GM12878 (cell line): ENCODE results near the gene BMP7. TPM values are rescaled to one million over a fixed set of nuclear protein-coding genes. Genes with fewer than 3 reads are reported as not detected.
A peak's percentile ranks its signal among the peaks of the same experiment; 100 is the strongest.

Experiments
- ATAC-seq: fragments of 200-7000 bp; cut with Tn5 transposase; 3 replicates; pipeline ENCODE4 v1.9.1; 2020; ENCODE audit warnings: mild to moderate bottlenecking, moderate library complexity
- BruUV-seq: library from RNA; stranded (reverse); fragments of 400-500 nt; replicated peaks from 2 replicates; lab custom pipeline; 2021; lab: Mats Ljungman, UMichigan
- CTCF ChIA-PET: fragments of 300-600 bp; sonication (Branson Sonifier 250); formaldehyde crosslinking; extraction: SDS; loops from one replicate; lab custom pipeline; 2021; ENCODE audit warnings: inconsistent platforms; lab: Yijun Ruan, JAX
- POLR2A ChIA-PET: fragments of 350-600 bp; formaldehyde crosslinking; extraction: SDS; loops from one replicate; lab custom pipeline; 2021; ENCODE audit warnings: inconsistent platforms; lab: Charles Lee
- RAD21 ChIA-PET: fragments of 300-600 bp; sonication (Branson Sonifier 250); formaldehyde crosslinking; loops from one replicate; lab custom pipeline; 2023; ENCODE audit warnings: antibody characterized with exemption; ENCODE audit not compliant: unreplicated experiment; lab: Charles Lee
- SMC1A ChIA-PET: fragments of 300-600 bp; sonication (Branson Sonifier 250); formaldehyde crosslinking; loops from one replicate; lab custom pipeline; 2023; ENCODE audit not compliant: unreplicated experiment, uncharacterized antibody; lab: Charles Lee
- DNase-seq: peaks from one replicate; pipeline ENCODE4 v3.0.0-alpha.2; 2011; ENCODE audit warnings: low read depth, low spot score
- FAIRE-seq: peaks from 3 replicates; lab custom pipeline; 2011; peaks lifted over from hg19 to GRCh38; lab: Jason Lieb, UNC
- H2AFZ ChIP-seq: 2 replicates; pipeline ENCODE4 v1.6.0; 2011; ENCODE audit warnings: low read depth, low read length, control low read depth; ENCODE audit not compliant: control insufficient read depth
- H3K27ac ChIP-seq: 2 replicates; pipeline ENCODE4 v1.5.1; 2011; ENCODE audit warnings: control low read depth; ENCODE audit not compliant: control insufficient read depth, insufficient read depth
- H3K27me3 ChIP-seq, 2 experiments: replicated peaks in 1 of 2; 2 replicates each; pipeline versions ENCODE4 v1.6.0 to v1.6.1; 2011; ENCODE audit warnings: low read length in 1 of 2; ENCODE audit not compliant: control insufficient read depth in 2 of 2, insufficient read depth in 2 of 2
- H3K36me3 ChIP-seq, 2 experiments: 2 replicates each; pipeline ENCODE4 v1.5.1; 2011; ENCODE audit warnings: low read length in 1 of 2; ENCODE audit not compliant: control insufficient read depth in 2 of 2, insufficient read depth in 2 of 2
- H3K4me1 ChIP-seq: 2 replicates; pipeline ENCODE4 v1.6.1; 2011; ENCODE audit warnings: mild to moderate bottlenecking, low read length, moderate library complexity, mixed read lengths; ENCODE audit not compliant: control insufficient read depth, insufficient read depth
- H3K4me2 ChIP-seq: 2 replicates; pipeline ENCODE4 v1.6.0; 2011; ENCODE audit warnings: control low read depth; ENCODE audit not compliant: control insufficient read depth, insufficient read depth
- H3K4me3 ChIP-seq: fragments of 200-600 bp; sonication (generic); 2 replicates; pipeline ENCODE4 v1.5.1; 2016
- H3K79me2 ChIP-seq: 2 replicates; pipeline ENCODE4 v1.6.0; 2011; ENCODE audit warnings: low read length; ENCODE audit not compliant: control insufficient read depth, insufficient read depth
- H3K9ac ChIP-seq: 2 replicates; pipeline ENCODE4 v1.8.0; 2011; ENCODE audit warnings: low read length, control low read depth, mixed read lengths; ENCODE audit not compliant: control insufficient read depth, insufficient read depth
- H3K9me3 ChIP-seq: replicated peaks from 3 replicates; pipeline ENCODE4 v1.5.1; 2011; ENCODE audit warnings: mild to moderate bottlenecking, low read length; ENCODE audit not compliant: control insufficient read depth, insufficient read depth
- H4K20me1 ChIP-seq: 2 replicates; pipeline ENCODE4 v1.6.0; 2011; ENCODE audit not compliant: control insufficient read depth, insufficient read depth
- BACH1 ChIP-seq: fragments of 450-650 bp; IDR thresholded peaks from 2 replicates; pipeline ENCODE4 v1.6.1; 2017; ENCODE audit warnings: mild to moderate bottlenecking, borderline replicate concordance
- ETV6 ChIP-seq, 2 experiments: fragments of 450-650 bp in 1 of 2; IDR thresholded peaks in 1 of 2; conservative IDR thresholded peaks in 1 of 2; 2 replicates each; pipeline ENCODE4 v1.6.1; 2014; ENCODE audit warnings: antibody characterized with exemption in 1 of 2, borderline replicate concordance in 1 of 2, low read depth in 1 of 2, mild to moderate bottlenecking in 1 of 2, moderate library complexity in 1 of 2
- FOXM1 ChIP-seq: IDR thresholded peaks from 2 replicates; pipeline ENCODE4 v1.6.1; 2012; ENCODE audit warnings: low read depth, mild to moderate bottlenecking, inconsistent platforms, low read length, moderate library complexity
- HDAC2 ChIP-seq: fragments of 200-600 bp; sonication (generic); IDR thresholded peaks from 2 replicates; pipeline ENCODE4 v1.6.1; 2017
- JUNB ChIP-seq: IDR thresholded peaks from 2 replicates; pipeline ENCODE4 v1.6.1; 2016; ENCODE audit warnings: antibody characterized with exemption, mild to moderate bottlenecking
- MXI1 ChIP-seq: fragments of 150-350 bp; IDR thresholded peaks from 2 replicates; pipeline ENCODE4 v1.6.1; 2011; ENCODE audit warnings: low read depth, mild to moderate bottlenecking, inconsistent platforms, low read length, improper control_type of control experiment
- NFIC ChIP-seq: IDR thresholded peaks from 2 replicates; pipeline ENCODE4 v1.6.1; 2012; ENCODE audit warnings: low read depth, mild to moderate bottlenecking, inconsistent platforms, low read length, moderate library complexity
- NFXL1 ChIP-seq: fragments of 450-650 bp; IDR thresholded peaks from 2 replicates; pipeline ENCODE4 v1.6.1; 2017; ENCODE audit warnings: antibody characterized with exemption, mild to moderate bottlenecking, borderline replicate concordance
- NFYA ChIP-seq: IDR thresholded peaks from 2 replicates; pipeline ENCODE4 v1.6.1; 2011; ENCODE audit warnings: low read depth, mild to moderate bottlenecking, low read length, improper control_type of control experiment, borderline replicate concordance
- NR2C1 ChIP-seq: fragments of 450-650 bp; IDR thresholded peaks from 2 replicates; pipeline ENCODE4 v1.6.1; 2017; ENCODE audit warnings: antibody characterized with exemption, mild to moderate bottlenecking, moderate library complexity
- PML ChIP-seq: IDR thresholded peaks from 2 replicates; pipeline ENCODE4 v1.6.1; 2012; ENCODE audit warnings: low read length, inconsistent platforms
- POU2F2 ChIP-seq: IDR thresholded peaks from 3 replicates; pipeline ENCODE4 v1.6.1; 2011; ENCODE audit warnings: low read depth, mild to moderate bottlenecking, low read length, borderline replicate concordance
- SMAD1 ChIP-seq: fragments of 450-650 bp; IDR thresholded peaks from 2 replicates; pipeline ENCODE4 v1.6.1; 2018; ENCODE audit warnings: mild to moderate bottlenecking, low read depth; ENCODE audit not compliant: partially characterized antibody
- SMAD5 ChIP-seq: IDR thresholded peaks from 2 replicates; pipeline ENCODE4 v1.6.1; 2016; ENCODE audit warnings: antibody characterized with exemption, low read depth
- WRNIP1 ChIP-seq: IDR thresholded peaks from 2 replicates; pipeline ENCODE4 v1.6.1; 2011; ENCODE audit warnings: low read depth, low read length, improper control_type of control experiment, borderline replicate concordance
- WGBS: methylation state at CpG from one replicate; pipeline ENCODE4 v1.1.6; 2016; ENCODE audit warnings: low lambda C conversion rate; ENCODE audit not compliant: insufficient replicate concordance, insufficient coverage; ENCODE audit errors: missing lambda C conversion rate; 5-methylcytosine and 5-hydroxymethylcytosine counted together
- in situ Hi-C: fragments of 300-500 bp; cut with MboI; formaldehyde crosslinking; loops from 9 replicates; pipeline ENCODE4 v1.14.3; 2018; ENCODE audit warnings: mixed read lengths
- intact Hi-C: fragments of 100-400 bp; cut with micrococcal nuclease; formaldehyde crosslinking; loops from one replicate; pipeline ENCODE4 v1.14.2; 2022; ENCODE audit not compliant: unreplicated experiment
- polyA plus RNA-seq, 11 experiments: library from polyadenylated mRNA; depleted of rRNA in 4 of 11; unstranded in 6 of 11; stranded (reverse) in 5 of 11; fragments of >200 nt; fragmentation: Nextera tagmentation in 4 of 11; fragmentation: Illumina TruSeq in 1 of 11; extraction: Ambion mirVana in 4 of 11; extraction: Trizol in 1 of 11; gene quantifications; 1 replicate in 1 of 11; 2 replicates in 10 of 11; pipeline versions ENCODE4 v1.2.1 to v1.2.3, GENCODE V29; 2011 to 2016; ENCODE audit warnings: inconsistent platforms in 2 of 11, missing spikeins in 2 of 11, low read depth in 1 of 11
- total RNA-seq, 4 experiments: library from RNA; depleted of rRNA in 3 of 4; stranded (reverse); fragments of >200 nt in 3 of 4; fragmentation: Illumina TruSeq in 1 of 4; extraction: Trizol in 1 of 4; gene quantifications; 2 replicates each; pipeline versions ENCODE4 v1.2.1 to v1.2.3, GENCODE V29; 2013 to 2021
- TF ChIP-seq, protein P1 (sequence below): IDR thresholded peaks from 2 replicates; pipeline ENCODE4 v1.6.1; 2011; ENCODE audit warnings: low read depth, mild to moderate bottlenecking, low read length, moderate library complexity, borderline replicate concordance; ENCODE audit errors: extremely low read depth
- TF ChIP-seq, protein P2 (sequence below): IDR thresholded peaks from 2 replicates; pipeline ENCODE4 v1.6.1; 2012; ENCODE audit warnings: low read depth, low read length, improper control_type of control experiment

The BMP7 gene
- total and polyA plus RNA-seq, 10 of the 15 experiments (the other 5 are each of a cell fraction or from before 2014, with no cell fraction given), result 0.18 to 0.51 (median 0.28) TPM; not detected in 7

DNA sequence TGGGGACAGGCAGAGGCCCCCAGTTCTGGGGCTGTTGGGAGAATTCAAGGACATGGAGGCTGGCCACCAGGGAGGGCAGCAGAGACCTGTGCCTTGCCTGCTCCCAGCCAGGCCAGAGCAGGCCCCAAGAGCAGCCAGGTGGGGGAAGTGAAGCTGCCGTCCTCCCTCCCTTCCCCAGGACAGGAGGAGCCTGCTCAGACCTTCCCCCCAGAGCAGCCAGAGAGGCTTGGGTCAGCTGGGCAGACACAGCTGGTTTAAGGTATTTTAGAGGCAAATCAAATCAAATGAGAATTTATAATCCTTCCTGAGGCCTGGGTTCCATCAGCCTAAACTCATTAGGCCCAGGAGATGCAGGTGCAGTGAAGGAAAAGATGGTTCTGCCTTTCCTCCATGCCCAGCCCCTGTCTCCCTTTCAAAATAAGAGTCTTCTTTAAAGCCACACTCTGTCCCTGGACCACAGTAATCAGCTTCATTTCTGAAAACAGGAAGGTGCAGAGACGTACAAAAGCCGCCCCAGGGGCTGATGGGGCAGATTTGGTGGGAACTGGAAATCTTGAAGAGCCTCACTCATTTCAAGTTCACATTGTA, 21.7 kb downstream of the BMP7 start:
- POLR2A ChIA-PET, result no interaction called here

More for the DNA sequence above, 21.7 kb downstream of the BMP7 start:
- Histone ChIP-seq H3K9ac (no peak overlapping the region), H3K79me2 (no peaks in the 10 kb centered on the region), H3K4me3 (no peak overlapping the region), H3K27ac (no peak overlapping the region), H3K9me3 (no peaks in the 10 kb centered on the region), H3K36me3 (no peaks in the 10 kb centered on the region), H4K20me1 (no peaks in the 10 kb centered on the region), H2AFZ (no peak overlapping the region), H3K4me1 (no peaks in the 10 kb centered on the region), H3K27me3 (no peaks in the 10 kb centered on the region; a peak in 2 of 4 replicates), H3K4me2 (no peak overlapping the region)
- in situ Hi-C loops (no loop called here), intact Hi-C loops (no loop called here)
- ChIA-PET RAD21 (interaction anchor here (0.6 kb wide), 1 partner anchor 85 kb away, joined by 3 read pairs; no protein-coding TSS in a partner anchor), SMC1A (no interaction called here), CTCF (interaction anchor here (0.6 kb wide), 1 partner anchor 1852 kb away, joined by 3 read pairs; no protein-coding TSS in a partner anchor)
- ATAC-seq (no peak), FAIRE-seq (no peak), DNase-seq (no peak)
- no TSS peak for BruUV-seq
- TF ChIP-seq NFXL1, result peak; percentile 36; the same call in 1 of the 2 replicates
- TF ChIP-seq, protein P1, sequence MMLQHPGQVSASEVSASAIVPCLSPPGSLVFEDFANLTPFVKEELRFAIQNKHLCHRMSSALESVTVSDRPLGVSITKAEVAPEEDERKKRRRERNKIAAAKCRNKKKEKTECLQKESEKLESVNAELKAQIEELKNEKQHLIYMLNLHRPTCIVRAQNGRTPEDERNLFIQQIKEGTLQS, result no peak
- no peak for TF ChIP-seq POU2F2
- TF ChIP-seq PML, result no peak
- no peak for TF ChIP-seq HDAC2
- TF ChIP-seq NFYA, result no peak
- TF ChIP-seq ETV6 (conservative IDR thresholded peaks at IDR 0.05 in 1 of 2, IDR thresholded peaks at IDR 0.05 in 1 of 2; ENCODE audit: borderline replicate concordance in 1 of 2, low read depth in 1 of 2), result peak in 1 of 2 experiments; percentile 95; a peak in 2 of 4 replicates
- TF ChIP-seq SMAD5, result no peak
- no peak for TF ChIP-seq SMAD1
- no peak for TF ChIP-seq JUNB
- no peak for TF ChIP-seq NFIC
- TF ChIP-seq, protein P2, sequence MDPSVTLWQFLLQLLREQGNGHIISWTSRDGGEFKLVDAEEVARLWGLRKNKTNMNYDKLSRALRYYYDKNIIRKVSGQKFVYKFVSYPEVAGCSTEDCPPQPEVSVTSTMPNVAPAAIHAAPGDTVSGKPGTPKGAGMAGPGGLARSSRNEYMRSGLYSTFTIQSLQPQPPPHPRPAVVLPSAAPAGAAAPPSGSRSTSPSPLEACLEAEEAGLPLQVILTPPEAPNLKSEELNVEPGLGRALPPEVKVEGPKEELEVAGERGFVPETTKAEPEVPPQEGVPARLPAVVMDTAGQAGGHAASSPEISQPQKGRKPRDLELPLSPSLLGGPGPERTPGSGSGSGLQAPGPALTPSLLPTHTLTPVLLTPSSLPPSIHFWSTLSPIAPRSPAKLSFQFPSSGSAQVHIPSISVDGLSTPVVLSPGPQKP, result no peak
- no peak for TF ChIP-seq NR2C1
- TF ChIP-seq FOXM1, result no peak
- no peak for TF ChIP-seq BACH1
- TF ChIP-seq WRNIP1, result no peak
- TF ChIP-seq MXI1, result no peak
- 0% methylated on average over 3 of the region's 3 CpGs for WGBS
